GM12878 (cell line): ENCODE data around the gene CACNA2D3.

Experiments
- SMAD1 ChIP-seq: fragments of 450-650 bp; IDR thresholded peaks from 2 replicates; pipeline ENCODE4 v1.6.1; 2018; ENCODE audit warnings: mild to moderate bottlenecking, low read depth; ENCODE audit not compliant: partially characterized antibody
- TCF12 ChIP-seq: IDR thresholded peaks from 2 replicates; pipeline ENCODE4 v1.6.1; 2011; ENCODE audit warnings: low read depth, mild to moderate bottlenecking, low read length
- ZNF24 ChIP-seq: fragments of 450-650 bp; IDR thresholded peaks from 2 replicates; pipeline ENCODE4 v1.6.1; 2017; ENCODE audit warnings: antibody characterized with exemption, mild to moderate bottlenecking
- ZNF384 ChIP-seq: IDR thresholded peaks from 2 replicates; pipeline ENCODE4 v1.6.1; 2012; ENCODE audit warnings: low read depth, mild to moderate bottlenecking, low read length, improper control_type of control experiment, borderline replicate concordance
- TF ChIP-seq, protein P1 (sequence below), 3 experiments: IDR thresholded peaks in 2 of 3; conservative IDR thresholded peaks in 1 of 3; 2 replicates each; pipeline ENCODE4 v1.5.1; 2011; ENCODE audit warnings: low read depth in 3 of 3, low read length in 3 of 3, mild to moderate bottlenecking in 3 of 3, control low read depth in 2 of 3, moderate library complexity in 2 of 3, inconsistent platforms in 1 of 3, mixed read lengths in 1 of 3; ENCODE audit not compliant: control insufficient read depth in 2 of 3, insufficient read depth in 1 of 3; ENCODE audit errors: extremely low read depth in 1 of 3

DNA sequence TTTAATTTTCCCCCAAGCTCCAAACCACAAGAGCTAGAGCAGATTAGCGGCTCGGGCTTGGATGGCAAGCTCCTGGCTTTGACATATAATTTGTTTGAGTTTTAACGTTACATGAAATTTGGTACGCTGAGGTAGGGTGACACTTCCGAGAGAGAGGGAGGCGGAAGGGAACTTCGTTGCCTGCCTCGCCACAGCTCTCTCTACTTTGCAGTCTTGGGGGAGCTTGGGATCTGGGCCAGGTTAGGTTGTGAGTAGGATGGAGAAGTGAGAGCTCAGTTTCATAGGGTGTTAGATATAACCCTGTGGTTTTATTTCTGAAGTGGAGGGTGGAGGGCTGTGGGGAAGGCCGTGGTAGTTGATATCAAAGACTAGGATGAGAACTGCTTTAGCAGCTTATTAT, 765.8 kb downstream of the CACNA2D3 start:
- TF ChIP-seq, protein P1, sequence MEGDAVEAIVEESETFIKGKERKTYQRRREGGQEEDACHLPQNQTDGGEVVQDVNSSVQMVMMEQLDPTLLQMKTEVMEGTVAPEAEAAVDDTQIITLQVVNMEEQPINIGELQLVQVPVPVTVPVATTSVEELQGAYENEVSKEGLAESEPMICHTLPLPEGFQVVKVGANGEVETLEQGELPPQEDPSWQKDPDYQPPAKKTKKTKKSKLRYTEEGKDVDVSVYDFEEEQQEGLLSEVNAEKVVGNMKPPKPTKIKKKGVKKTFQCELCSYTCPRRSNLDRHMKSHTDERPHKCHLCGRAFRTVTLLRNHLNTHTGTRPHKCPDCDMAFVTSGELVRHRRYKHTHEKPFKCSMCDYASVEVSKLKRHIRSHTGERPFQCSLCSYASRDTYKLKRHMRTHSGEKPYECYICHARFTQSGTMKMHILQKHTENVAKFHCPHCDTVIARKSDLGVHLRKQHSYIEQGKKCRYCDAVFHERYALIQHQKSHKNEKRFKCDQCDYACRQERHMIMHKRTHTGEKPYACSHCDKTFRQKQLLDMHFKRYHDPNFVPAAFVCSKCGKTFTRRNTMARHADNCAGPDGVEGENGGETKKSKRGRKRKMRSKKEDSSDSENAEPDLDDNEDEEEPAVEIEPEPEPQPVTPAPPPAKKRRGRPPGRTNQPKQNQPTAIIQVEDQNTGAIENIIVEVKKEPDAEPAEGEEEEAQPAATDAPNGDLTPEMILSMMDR (IDR thresholded peaks at IDR 0.05 in 2 of 3, conservative IDR thresholded peaks at IDR 0.05 in 1 of 3; ENCODE audit: control insufficient read depth in 2 of 3, extremely low read depth in 1 of 3, insufficient read depth in 1 of 3, low read depth in 3 of 3, low read length in 3 of 3), result no peak
- no peak for TF ChIP-seq ZNF24
- TF ChIP-seq ZNF384, result no peak
- TF ChIP-seq TCF12, result no peak
- no peak for TF ChIP-seq SMAD1
